CD4-positive, alpha-beta T cell treated with Interleukin-17A for 4 hours (primary cell): ENCODE results near the gene SPRN.
"Not testable (repeated sequence)": the region's sequence is repeated elsewhere in the genome, so short reads cannot be mapped to it uniquely, and the experiment has no call there.

ENCODE experiments used
- DNase-seq: peaks from one replicate; pipeline ENCODE4 v3.0.0-alpha.2; 2020; ENCODE audit warnings: mixed read lengths

The SPRN gene

DNA sequence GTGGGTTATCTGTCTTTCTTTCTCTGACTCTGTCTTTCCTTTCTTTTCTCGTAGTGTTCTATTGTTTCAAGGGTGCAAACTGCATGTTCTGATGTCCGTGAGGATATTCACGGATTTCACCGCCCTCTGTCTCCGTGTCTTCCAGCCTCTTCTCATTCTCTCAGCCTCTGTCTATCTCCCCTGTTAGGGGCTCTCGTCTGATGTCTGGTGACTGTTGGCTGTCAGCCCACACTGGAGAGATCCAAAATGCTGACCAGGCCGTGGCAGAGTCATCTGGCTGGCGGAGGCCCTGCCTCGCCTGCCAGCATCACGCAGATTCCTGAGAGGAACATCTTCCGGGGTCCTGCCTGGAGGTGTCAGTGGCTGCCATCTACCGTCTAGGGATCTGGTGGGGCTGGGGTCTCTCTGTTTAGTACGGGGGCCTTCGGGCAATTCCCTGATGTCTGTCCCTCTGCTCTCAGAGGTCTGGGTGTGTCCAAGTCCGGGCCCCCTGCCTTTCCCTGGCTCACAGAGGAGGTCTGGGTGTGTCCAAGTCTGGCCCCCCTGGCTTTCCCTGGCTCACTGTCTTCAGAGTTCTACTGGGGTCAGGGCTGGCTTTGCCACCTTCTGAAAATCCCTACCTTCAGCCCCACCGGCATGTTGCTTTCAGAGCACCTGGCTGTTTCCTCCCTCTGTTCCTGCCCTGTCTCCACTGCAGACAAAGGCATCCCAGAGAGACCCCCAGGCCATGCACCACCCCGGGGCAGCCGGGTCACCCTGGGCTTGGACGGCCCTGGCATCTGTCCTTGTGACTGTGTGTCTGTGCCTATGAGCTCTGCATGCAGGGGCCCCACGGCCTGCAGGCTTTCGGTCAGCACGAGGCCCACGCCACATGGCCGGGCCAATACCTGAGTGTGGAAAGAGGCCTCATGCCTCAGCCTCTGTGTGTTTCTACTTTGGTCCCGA lies 15.4 kb upstream of the SPRN start:
- no peak for DNase-seq

DNA sequence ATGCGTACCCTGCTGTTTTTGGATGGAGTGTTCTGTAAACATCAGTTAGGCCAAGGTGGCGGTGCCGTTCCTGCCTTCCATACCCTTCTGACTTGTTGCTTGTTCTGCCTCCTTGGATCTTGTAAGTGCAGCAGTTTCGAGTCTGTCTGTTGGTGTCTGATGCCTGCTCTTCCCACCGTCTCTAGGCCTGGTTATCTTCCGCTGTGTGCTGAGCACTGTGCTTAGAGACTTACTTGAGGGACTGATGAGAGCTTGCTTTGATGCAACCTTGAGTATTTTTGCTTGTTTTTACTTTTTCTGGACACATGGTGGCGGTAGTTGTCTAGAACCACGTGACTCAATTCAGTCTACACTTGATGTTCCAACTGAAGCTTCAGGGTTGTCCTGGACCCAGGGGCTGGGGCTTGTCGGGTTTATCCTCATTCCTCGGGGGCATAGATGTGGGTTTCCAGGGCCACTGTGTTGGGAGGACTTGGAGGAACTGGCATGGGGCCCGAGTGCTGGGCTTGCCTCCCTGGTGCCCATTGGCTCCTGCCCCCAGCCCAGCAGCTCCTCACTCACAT lies 14.4 kb upstream of the SPRN start:
- DNase-seq: no peak

DNA sequence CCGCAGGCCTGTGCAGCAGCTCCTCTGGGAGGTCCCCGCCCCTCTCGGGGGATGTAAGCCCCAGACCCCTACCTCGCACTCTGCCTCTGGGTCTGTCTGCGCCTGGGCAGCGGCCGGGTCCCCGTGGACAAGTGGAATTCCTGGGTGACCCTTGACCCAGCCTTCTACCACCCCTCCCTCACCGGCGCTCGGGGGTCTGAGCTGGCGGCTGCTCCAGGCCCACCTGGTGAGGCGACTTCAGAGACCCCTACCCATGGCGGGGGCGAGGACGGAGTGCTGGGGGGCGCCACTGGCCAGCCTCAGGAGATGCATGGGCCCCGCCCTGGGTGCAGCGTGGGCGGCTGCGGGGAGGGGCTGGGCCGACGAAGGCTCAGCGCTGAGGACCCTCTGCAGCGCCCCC lies 8.4 kb upstream of the SPRN start:
- not testable (repeated sequence) for DNase-seq

DNA sequence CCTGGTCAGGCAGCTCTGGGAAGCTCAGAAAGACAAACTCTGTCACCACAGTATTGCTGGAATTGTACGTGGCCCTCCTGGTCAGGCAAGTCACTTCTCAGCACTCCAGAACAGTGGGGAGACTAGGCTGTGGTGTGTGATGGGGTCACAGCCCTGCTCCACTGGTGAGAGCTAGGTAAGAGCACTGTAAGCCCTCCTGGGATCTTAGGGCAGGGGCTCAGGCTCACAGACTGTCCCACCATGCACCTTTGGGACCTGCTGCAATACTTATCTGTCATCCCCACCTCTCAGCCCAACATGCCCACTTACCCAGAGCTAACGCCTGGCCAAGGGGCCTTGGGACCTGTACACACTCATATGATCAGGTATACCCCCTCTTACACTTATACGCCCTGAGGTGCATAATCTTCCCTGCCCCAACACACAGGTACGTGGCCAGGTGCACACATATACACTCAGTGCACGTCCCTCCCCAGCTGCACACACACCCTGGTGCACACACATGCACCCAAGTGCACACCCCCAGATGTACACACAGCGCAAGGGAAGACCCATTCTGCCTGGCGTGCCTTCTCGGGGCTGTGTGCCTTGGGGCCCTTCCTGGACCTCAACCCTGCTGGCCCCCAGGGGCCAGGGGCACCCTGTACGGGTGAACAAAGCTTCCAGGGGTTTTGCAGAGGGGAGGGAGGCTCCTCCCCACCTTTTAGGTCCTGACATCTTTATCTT lies 7.6 kb upstream of the SPRN start:
- not testable (repeated sequence) for DNase-seq

DNA sequence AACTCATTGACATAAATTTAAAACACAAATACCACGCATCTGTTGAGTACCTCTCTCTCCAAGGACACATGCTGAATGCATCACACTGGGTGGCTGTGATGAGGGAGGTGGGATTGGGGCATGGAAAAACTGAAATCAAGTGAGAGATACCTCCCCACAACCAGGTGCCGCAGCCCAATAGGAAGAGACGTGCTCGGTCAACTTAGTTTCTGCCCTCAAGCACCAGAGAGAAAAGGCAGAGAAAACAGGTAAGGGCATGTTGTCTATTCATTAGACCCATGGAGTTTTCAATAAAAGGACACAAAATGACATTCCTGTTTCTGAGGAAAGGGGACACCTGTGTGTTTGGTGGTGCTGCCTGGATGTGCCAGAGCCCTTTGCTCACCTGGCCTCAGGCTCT lies 5.1 kb upstream of the SPRN start:
- DNase-seq: not testable (repeated sequence)

DNA sequence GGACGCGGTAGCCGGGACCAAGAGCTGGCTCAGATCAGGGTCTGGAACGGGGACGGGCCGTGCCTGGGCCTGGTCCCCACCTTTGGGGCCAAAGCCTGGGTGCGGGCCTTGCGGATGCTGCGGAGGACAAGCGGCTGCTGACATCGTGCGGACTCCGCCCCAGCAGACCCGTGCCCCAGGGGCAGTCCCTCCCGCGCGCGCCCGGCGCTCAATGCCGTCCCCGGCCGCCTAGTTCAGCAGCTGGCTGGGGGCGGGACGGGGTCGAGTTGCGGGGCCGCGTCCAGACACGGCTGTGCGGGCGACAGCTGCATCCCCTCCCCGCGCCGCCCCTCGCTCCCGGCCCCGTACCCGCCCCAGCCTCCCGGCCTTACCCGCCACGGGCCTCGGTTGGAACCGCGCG lies 323 bp downstream of the SPRN start:
- DNase-seq: not testable (repeated sequence)

DNA sequence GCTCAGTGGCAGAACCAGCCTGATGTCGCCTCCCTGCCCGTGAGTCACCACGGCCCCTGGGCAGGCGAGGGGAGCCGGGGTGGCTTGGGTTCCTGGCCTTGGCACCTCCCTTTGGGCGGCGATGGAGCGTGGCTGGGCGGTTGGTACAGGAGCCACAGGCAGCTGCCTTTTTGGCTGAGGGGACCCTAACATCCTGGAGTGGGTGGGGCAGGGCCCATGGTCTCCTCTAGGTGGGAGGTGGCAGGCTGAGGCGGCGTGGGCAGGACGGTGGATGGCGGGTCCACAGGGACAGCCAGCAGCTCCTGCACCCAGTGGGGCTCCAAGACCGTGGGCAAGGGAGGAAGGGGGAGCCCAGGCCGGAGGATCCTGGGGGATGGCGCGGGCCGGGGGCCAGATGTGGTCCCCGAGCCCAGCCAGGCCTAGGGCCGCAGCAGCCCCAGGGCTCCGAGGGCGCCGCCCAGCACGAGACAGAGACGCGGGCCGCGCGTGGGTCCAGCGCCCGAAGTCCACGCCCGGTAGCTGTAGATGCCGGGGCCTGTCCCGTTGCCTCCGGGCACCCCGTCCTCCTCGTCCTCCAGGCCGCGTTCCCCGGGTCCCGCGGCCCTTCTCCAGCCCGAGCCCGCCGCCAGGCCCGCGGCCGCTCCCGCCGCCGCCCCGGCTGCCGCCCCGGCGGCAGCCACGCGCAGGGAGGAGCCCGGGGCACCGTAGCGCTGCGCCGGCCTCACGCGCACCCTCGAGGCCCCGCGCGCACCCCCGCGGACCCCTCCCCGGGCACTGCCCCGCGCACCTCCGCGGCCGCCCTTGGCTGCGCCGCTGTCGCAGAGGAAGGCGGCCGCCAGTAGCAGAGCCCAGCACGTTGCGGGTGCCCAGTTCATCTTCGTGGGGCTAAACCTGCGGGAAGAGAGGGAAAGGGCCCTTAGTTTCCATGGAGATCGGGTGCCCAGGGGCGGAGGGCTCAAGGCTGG lies 1.3 kb downstream of the SPRN start:
- DNase-seq: no peak

DNA sequence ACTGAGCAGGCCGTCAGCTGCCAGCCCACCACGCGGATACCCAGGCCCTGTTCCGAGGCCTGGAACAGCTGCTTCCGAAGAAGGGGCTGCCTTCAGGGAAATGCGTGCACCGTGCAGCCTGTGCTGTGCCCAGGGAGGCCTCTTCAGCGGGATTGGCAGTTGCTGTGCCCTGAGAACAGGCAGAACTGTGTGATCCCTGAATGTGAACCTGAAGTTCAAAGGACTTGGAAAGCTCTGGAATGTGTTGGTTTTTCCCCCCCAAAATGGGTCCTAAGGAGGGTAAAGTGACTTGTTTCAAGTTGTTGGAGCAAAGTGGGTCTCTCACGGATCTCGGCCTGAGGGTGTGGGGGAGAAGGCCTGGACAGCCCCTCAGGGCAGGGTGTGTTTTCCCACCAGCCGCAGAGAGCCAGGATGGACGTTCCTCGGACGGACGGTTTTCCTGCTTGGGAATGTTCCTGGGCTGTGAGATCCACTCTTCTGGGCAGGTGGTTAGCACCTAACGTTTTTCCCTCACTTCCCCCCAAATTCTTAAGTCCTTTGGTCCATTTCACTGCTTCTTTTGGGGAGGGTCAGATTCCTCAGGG lies 2.1 kb downstream of the SPRN start:
- DNase-seq: no peak

DNA sequence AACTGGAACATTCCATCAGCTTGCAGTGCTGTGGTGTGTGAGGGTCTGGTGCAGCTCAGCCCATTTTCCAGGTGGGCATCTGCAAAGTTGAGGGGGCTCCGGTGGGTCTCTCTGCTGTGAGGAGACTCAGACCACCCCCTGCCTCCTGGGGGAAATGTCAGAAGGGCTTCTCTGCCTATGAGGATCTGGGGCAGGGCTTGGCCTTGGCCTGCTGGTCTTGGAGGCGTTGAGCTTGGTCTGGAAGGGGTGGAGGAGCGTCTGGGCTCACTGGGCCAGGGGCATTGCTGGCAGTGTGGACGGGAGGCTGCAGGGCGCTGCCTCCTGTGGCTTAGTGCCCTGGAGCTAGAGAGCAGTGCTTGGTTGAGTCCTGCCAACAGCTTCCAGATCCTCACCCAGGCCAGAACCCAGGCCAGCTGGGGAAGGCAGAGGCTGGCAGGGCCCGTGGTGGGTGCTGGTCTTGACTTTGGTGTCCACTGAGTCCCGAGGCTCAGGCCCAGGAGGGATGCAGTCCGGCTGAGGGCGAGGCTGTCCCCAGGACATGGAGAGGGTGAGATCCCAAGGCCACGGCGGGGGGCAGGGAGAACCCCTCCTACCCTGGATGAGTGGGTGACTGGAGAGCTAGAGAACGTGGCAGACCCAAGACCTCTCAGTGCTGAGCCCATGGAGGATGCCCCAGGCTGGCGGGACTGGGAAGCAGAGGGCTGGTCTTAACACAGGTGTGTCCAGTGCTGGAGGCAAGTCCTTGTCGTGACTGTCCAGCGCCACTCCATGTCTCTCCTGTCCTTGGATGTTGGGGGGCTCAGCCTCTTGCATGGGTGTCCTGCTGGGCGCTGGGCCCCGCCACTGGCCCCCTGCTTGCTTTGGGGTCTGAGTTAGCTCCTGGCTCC lies 2.8 kb downstream of the SPRN start:
- no peak for DNase-seq

DNA sequence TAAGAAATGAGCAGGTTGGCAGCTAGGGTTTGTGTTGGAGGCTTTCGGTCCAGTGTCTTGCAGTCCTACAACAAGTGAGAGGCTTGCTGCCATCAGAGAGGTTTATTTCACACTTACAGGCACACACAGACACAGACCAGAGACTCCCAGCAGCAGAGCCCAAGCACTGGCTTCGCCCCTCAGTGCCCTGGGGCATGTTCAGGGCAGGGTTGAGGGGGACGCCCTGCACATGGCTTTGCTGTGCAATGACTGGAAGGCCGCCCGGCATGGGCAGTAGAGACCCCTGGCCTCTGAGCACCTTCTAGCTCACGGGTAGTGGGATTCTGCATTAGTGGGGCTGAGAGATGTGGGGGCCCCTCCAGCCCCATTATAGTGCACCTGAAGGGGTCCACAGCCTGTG lies 3.8 kb downstream of the SPRN start:
- no peak for DNase-seq

DNA sequence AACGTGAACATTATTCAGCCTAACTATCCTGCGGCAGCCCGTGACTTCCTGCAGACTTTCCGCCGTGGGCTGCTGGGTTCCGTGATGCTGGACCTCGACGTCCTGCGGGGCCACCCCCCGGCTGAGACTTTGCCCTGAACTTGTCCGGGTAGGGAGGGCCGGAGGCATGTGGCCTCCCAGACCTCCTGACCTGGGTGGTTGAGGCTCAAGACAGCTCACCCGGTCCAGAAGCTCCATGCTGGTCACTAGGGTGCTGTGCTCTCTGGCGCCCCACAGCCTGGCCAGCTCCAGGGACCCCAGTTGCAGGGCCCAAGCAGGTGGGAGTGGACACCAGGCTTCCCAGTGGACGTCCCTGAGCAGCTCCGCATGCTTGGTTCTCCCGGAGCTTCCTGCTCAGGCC lies 4.4 kb downstream of the SPRN start:
- DNase-seq: no peak

DNA sequence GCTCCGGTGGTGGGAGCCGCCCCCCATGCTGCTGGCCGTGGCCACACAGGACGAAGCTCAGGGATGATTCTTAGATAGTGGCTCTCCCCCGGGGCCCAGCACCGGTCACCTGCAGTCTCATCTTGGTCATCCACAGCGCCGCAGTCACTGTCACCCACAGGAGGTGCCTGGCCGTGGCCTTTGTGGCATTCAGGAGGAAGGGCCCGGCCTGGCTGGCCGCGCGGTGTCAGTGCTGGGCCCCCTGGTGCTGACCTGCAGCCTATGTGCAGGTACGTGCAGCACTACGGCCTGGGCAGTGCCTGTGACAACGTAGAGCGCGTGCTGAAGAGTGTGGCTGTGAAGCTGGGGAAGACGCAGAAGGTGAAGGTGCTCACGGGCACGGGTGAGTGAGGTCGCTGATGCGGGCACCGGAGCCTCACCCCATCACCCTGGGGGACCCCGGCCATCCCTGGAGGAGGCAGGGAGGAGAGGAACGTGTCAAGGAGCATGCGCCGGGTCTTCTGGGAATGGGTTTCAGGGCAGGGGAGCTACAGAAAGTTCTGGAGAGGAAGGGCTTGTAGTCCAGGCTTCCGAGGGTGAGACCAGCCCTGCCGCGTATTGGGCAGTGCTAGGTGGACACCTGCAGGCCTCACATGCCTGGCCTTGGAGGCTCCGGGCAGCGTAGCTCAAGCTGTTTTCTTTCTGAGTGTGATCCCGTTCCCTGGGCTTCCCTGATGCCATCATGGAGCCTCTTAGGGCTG lies 5.0 kb downstream of the SPRN start:
- DNase-seq: no peak

DNA sequence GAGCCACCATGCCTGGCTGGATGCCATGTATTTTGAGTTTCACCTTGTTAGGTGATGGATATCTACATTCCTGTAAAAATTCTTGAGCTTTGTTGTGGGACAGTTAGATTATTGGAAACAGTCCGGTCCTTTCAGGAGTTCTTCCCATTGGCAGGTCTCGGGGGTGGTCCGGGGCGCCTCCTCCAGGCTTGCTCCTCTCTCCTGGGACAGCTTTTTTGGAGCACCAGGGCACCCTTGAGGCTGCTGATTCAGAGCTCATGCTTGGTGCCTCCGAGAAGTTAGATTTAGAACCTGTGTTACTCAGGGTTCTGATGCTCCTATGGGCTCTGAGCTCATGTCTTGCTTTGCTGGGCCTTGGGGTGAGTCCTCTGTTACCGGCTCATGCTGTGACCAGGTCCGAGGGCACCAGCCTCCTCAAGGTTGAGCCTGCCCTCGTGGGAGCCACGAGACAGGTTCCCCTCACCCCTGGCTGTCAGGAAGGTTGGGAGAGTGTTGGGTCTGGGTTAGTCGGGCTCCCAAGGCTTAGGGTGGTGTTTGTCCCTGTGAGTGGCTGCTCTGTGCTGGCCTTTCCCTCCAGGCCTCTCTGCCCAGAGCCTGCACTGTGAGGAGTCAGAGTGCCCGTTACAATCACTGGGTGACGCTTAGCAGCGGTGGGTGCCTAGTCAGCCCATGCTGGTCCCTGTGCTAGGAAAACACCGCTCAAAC lies 6.0 kb downstream of the SPRN start:
- DNase-seq: no peak

DNA sequence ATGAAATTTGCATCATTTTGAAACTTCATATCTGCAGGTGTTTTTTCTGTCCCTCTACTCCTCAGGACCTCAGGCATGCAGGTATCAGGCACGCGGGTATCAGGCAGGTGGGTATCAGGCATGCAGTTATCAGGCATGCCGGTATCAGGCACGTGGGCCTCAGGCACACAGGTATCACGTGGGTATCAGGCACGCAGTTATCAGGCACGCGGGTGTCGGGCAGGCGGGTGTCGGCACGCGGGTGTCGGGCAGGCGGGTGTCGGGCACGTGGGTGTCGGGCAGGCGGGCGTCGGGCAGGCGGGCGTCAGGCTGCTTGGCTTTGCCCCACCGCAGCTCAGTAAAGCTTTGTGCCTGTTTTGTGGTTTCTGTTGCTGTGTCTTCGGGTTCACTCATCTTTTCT lies 8.7 kb downstream of the SPRN start:
- DNase-seq: no peak

DNA sequence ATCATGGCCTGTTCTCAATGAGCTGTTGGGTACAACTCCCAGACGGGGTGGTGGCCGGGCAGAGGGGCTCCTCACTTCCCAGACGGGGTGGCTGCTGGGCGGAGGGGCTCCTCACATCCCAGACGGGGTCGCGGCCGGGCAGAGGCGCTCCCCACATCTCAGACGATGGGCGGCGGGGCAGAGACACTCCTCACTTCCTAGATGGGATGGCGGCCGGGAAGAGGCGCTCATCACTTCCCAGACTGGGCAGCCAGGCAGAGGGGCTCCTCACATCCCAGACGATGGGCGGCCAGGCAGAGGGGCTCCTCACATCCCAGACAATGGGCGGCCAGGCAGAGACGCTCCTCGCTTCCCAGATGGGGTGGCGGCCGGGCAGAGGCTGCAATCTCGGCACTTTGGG lies 10.0 kb downstream of the SPRN start:
- not testable (repeated sequence) for DNase-seq

DNA sequence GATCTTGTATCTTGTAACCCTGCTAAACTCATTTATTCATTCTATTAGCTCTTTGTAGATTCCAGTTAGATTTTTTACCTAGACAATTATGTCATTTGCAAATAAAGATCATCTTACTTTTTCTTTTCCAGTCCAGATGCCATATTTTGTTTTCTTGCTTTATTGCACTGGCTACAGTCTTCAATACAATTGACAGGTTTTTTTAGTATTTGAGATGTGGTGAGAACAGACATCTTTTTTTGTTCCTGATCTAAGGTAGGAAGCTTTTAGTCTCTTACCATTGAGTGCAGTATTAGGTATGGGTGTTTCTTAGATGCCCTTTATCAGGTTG lies 12.1 kb downstream of the SPRN start:
- DNase-seq: no peak

DNA sequence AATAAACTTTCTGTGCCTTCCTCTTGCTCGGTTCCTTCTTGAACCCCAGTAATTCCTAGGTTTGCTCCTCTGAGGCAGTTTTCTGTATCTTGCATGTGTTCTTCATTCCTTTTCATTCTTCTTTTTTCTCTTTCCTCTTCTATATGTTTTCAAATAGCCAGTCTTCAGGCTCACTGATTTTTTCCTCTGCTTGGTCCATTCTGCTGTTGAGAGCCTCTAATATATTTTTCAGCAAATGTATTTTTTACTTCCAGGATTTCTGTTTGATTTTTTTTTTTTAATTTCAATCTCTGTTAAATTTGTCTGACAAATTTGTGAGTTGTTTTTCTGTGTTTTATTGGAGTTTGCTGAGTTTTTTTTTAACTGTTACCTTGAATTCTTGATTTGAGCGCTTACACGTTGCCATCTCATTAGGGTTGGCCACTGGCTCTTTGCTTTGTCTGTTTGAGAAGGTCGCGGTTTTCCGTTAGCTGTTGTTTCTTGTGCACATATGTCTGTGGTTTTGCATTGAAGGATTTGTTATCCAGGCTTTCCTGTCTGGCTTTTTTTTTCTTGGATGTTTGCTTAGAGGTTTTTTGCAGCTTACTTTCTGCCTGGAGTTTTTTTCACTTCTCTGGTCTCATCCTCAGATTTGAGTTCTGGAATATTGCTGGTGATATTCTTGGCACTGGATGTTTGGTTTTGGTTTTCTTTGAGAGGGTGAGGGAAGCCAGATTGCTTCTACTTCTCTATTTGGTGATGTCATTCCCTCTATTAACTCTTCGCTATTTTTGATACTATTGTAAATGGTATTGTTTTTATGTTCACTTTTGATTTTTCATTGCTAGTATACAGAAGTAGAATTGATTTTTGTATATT lies 12.7 kb downstream of the SPRN start:
- DNase-seq: no peak

DNA sequence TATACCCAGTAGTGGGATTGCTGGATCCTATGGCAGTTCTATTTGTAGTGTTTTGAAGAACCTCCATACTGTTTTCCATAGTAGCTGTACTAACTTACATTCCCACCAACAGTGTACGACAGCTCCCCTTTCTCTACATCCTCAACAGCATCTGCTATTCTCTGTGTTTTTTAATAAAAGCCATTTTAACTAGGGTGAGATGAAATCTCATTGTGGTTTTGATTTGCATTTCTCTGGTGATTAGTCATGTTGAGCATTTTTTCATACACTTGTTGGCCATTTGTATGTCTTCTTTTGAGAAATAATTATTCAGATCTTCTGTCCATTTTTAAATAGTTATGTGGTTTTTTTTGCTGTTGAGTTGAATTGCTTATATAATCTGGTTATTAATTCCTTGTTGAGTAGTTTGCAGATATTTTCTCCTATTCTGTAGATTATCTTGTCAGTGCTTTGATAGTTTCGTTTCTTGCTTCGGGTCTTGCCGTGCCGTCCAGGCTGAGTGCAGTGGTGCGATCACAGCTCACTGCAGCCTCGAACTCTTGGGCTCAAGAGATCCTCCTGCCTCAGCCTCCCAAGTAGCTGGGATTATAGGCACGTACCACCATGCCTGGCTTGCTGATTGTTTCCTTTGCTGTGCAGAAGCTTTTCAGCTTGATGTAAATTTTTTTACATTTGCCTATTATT lies 18.4 kb downstream of the SPRN start:
- DNase-seq: no peak
